HCT116 (cell line): Measurements from ENCODE around the gene UNC79. TPM values are rescaled to one million over a fixed set of nuclear protein-coding genes. Genes with fewer than 3 reads are reported as not detected.

Experiments
- ATAC-seq: fragments of 200-7000 bp; cut with Tn5 transposase; 2 replicates; pipeline ENCODE4 v1.9.1; 2020; ENCODE audit warnings: mild to moderate bottlenecking, moderate library complexity
- BruUV-seq: library from RNA; stranded (reverse); fragments of 400-500 nt; replicated peaks from 2 replicates; lab custom pipeline; 2021; lab: Mats Ljungman, UMichigan
- CTCF ChIA-PET: fragments of 300-600 bp; sonication (Branson Sonifier 250); formaldehyde crosslinking; loops from one replicate; lab custom pipeline; 2021; ENCODE audit warnings: antibody characterized with exemption; lab: Charles Lee
- POLR2A ChIA-PET: fragments of 300-600, 350-600 bp; sonication (Branson Sonifier 250); formaldehyde crosslinking; loops from one replicate; lab custom pipeline; 2021; ENCODE audit warnings: antibody characterized with exemption; lab: Charles Lee
- RAD21 ChIA-PET, 2 experiments: fragments of 300-600 bp; sonication (Branson Sonifier 250); formaldehyde crosslinking; loops; one replicate each; lab custom pipeline; 2023; ENCODE audit warnings: low total read pairs in 2 of 2; ENCODE audit not compliant: uncharacterized antibody in 2 of 2, unreplicated experiment in 2 of 2, low non-redundant PET in 1 of 2; lab: Charles Lee
- DNase-seq: peaks from one replicate; pipeline ENCODE4 v3.0.0-alpha.2; 2010; ENCODE audit warnings: low read depth, low spot score
- H2AFZ ChIP-seq: fragments of 200-600 bp; shearing (Covaris generic), sonication (generic); 2 replicates; pipeline ENCODE4 v1.6.1; 2017; ENCODE audit warnings: low read depth, mixed run types, mixed read lengths, antibody characterized with exemption, low read length; ENCODE audit not compliant: poor library complexity, severe bottlenecking
- H3K27ac ChIP-seq: 2 replicates; pipeline ENCODE4 v1.5.1; 2012; ENCODE audit warnings: low read depth, low read length
- H3K27me3 ChIP-seq: fragments of 200-600 bp; sonication (generic); 2 replicates; pipeline ENCODE4 v1.6.1; 2016; ENCODE audit warnings: mixed run types, low read length, mixed read lengths; ENCODE audit not compliant: insufficient read depth
- H3K36me3 ChIP-seq, 2 experiments: fragments of 200-500 bp in 1 of 2; fragments of 200-600 bp in 1 of 2; sonication (Bioruptor generic) in 1 of 2; sonication (generic) in 1 of 2; 2 replicates each; pipeline versions ENCODE4 v1.5.1 to v1.6.1; 2014 to 2016; ENCODE audit warnings: low read length in 2 of 2, inconsistent platforms in 1 of 2, mixed read lengths in 1 of 2, mixed run types in 1 of 2; ENCODE audit not compliant: insufficient read depth in 2 of 2, control insufficient read depth in 1 of 2
- H3K4me1 ChIP-seq, 2 experiments: fragments of 200-600 bp in 1 of 2; sonication (generic) in 1 of 2; 2 replicates each; pipeline versions ENCODE4 v1.5.1 to v1.6.1; 2012 to 2017; ENCODE audit warnings: low read length in 2 of 2, inconsistent platforms in 1 of 2, mild to moderate bottlenecking in 1 of 2, mixed read lengths in 1 of 2, mixed run types in 1 of 2, moderate library complexity in 1 of 2; ENCODE audit not compliant: insufficient read depth in 2 of 2, control insufficient read depth in 1 of 2
- H3K4me2 ChIP-seq: fragments of 200-600 bp; sonication (generic); 2 replicates; pipeline ENCODE4 v1.6.1; 2017; ENCODE audit warnings: mixed run types, low read length, mixed read lengths
- H3K4me3 ChIP-seq, 2 experiments: fragments of 200-600 bp in 1 of 2; sonication (generic) in 1 of 2; replicated peaks in 1 of 2; 2 replicates each; pipeline ENCODE4 v1.5.1; 2011 to 2016; ENCODE audit warnings: low read length in 2 of 2, control low read depth in 1 of 2, low read depth in 1 of 2, mild to moderate bottlenecking in 1 of 2, mixed read lengths in 1 of 2, mixed run types in 1 of 2
- H3K79me2 ChIP-seq: fragments of 200-600 bp; sonication (generic); 2 replicates; pipeline ENCODE4 v1.6.1; 2017; ENCODE audit warnings: mild to moderate bottlenecking, mixed run types, low read length, moderate library complexity, mixed read lengths; ENCODE audit not compliant: insufficient read depth
- H3K9ac ChIP-seq: fragments of 200-600 bp; sonication (generic); 2 replicates; pipeline ENCODE4 v1.6.1; 2016; ENCODE audit warnings: low read length, mixed read lengths
- H3K9me2 ChIP-seq: fragments of 200-600 bp; sonication (generic), shearing (Covaris generic); 2 replicates; pipeline ENCODE4 v1.6.1; 2017; ENCODE audit warnings: mixed run types, mild to moderate bottlenecking, moderate library complexity; ENCODE audit not compliant: insufficient read depth
- H3K9me3 ChIP-seq, 2 experiments: fragments of 200-500 bp in 1 of 2; fragments of 200-600 bp in 1 of 2; sonication (Bioruptor generic) in 1 of 2; sonication (generic) in 1 of 2; 2 replicates each; pipeline ENCODE4 v1.6.1; 2014 to 2017; ENCODE audit warnings: low read length in 2 of 2, mixed read lengths in 2 of 2, inconsistent platforms in 1 of 2, low read depth in 1 of 2, mild to moderate bottlenecking in 1 of 2, mixed run types in 1 of 2, moderate library complexity in 1 of 2; ENCODE audit not compliant: control insufficient read depth in 1 of 2, insufficient read depth in 1 of 2
- H4K20me1 ChIP-seq: fragments of 200-600 bp; sonication (generic), shearing (Covaris generic); 2 replicates; pipeline ENCODE4 v1.6.1; 2017; ENCODE audit warnings: mixed run types, mild to moderate bottlenecking, moderate library complexity; ENCODE audit not compliant: insufficient read depth
- EZH2 ChIP-seq: fragments of 200-600 bp; sonication (generic); IDR thresholded peaks from 2 replicates; pipeline ENCODE4 v1.6.1; 2017; ENCODE audit warnings: antibody characterized with exemption, mixed run types
- POLR2A ChIP-seq: IDR thresholded peaks from 2 replicates; pipeline ENCODE4 v1.7.0; 2011; ENCODE audit warnings: borderline replicate concordance; ENCODE audit not compliant: insufficient read depth, insufficient read length; ENCODE audit errors: extremely low read depth
- POLR2AphosphoS5 ChIP-seq: IDR thresholded peaks from 2 replicates; pipeline ENCODE4 v1.6.1; 2011; ENCODE audit warnings: mild to moderate bottlenecking, low read depth, low read length, moderate library complexity
- RAD21 ChIP-seq: IDR thresholded peaks from 2 replicates; pipeline ENCODE4 v1.6.1; 2012; ENCODE audit warnings: low read depth, mild to moderate bottlenecking
- ZFX ChIP-seq: fragments of 450-650 bp; IDR thresholded peaks from 2 replicates; pipeline ENCODE4 v1.6.1; 2017
- intact Hi-C: fragments of 100-400 bp; cut with micrococcal nuclease; formaldehyde crosslinking; loops from 2 replicates; pipeline ENCODE4 v1.10.0; 2022
- total RNA-seq: library from RNA; stranded (reverse); gene quantifications from one replicate; pipeline ENCODE4 v1.2.1, GENCODE V29; 2021; ENCODE audit not compliant: unreplicated experiment

Gene UNC79
- total RNA-seq, 1 experiment from 2014 or later, result 0.10 TPM

GRCh38 chr14:93657875-93658274, 227.1 kb downstream of the UNC79 start:
- intact Hi-C loops, result loop anchor here (10.0 kb wide), 1 partner anchor 347 kb away; no protein-coding TSS in a partner anchor
- CTCF ChIA-PET, result no interaction called here

GRCh38 chr14:93663317-93663716, 232.6 kb downstream of the UNC79 start:
- H3K4me3 ChIP-seq, result no peak overlapping the region
- peaks cover 0 to 12% of the 10 kb centered on the region in 2 experiments; a peak in 2 of 4 replicates for H3K9me3 ChIP-seq
- H2AFZ ChIP-seq, result no peak overlapping the region
- 0 out of 2 replicates have a peak, but pooled peaks cover 3% of the 10 kb centered on the region for H3K27me3 ChIP-seq
- RAD21 ChIA-PET, result no interaction called here
- no peaks in the 10 kb centered on the region for H3K9me2 ChIP-seq
- DNase-seq (no peak), ATAC-seq (no peak)
- TF ChIP-seq POLR2AphosphoS5 (no peak), RAD21 (no peak), EZH2 (no peak)
- no peaks in the 10 kb centered on the region for H3K4me1 ChIP-seq
- H3K36me3 ChIP-seq, result no peaks in the 10 kb centered on the region
- no peaks in the 10 kb centered on the region for H4K20me1 ChIP-seq
- no peak overlapping the region for H3K27ac ChIP-seq
- POLR2A ChIA-PET, result no interaction called here
- no peak overlapping the region for H3K4me2 ChIP-seq
- no peaks in the 10 kb centered on the region for H3K79me2 ChIP-seq
- H3K9ac ChIP-seq, result no peak overlapping the region
- intact Hi-C loops, result no loop called here
- CTCF ChIA-PET, result no interaction called here
- BruUV-seq, result no TSS peak

More at GRCh38 chr14:93657875-93658274, 227.1 kb downstream of the UNC79 start:
- Histone ChIP-seq H3K9me2 (no peaks in the 10 kb centered on the region), H3K4me1 (no peaks in the 10 kb centered on the region), H3K79me2 (no peaks in the 10 kb centered on the region), H4K20me1 (no peaks in the 10 kb centered on the region), H2AFZ (no peak overlapping the region), H3K9me3 (no peaks in the 10 kb centered on the region), H3K4me2 (no peak overlapping the region), H3K36me3 (no peaks in the 10 kb centered on the region), H3K9ac (no peak overlapping the region), H3K4me3 (no peak overlapping the region), H3K27me3 (peaks cover 12% of the 10 kb centered on the region; the same call in 1 of the 2 replicates), H3K27ac (no peak overlapping the region)
- POLR2A ChIA-PET, result no interaction called here
- DNase-seq (no peak), ATAC-seq (no peak)
- BruUV-seq, result no TSS peak
- TF ChIP-seq POLR2A (no peak), ZFX (no peak)
- RAD21 ChIA-PET, result no interaction called here
